ENCODE data around the gene SNTB2. TPM values are rescaled to one million over a fixed set of nuclear protein-coding genes. Genes with fewer than 3 reads are reported as not detected.

Gene SNTB2
- total and polyA plus RNA-seq, 2 of the 8 experiments (the other 6 are each of a cell fraction or from before 2014, with no cell fraction given), result 6.0 to 16.1 TPM

GRCh38 chr16:69240331-69240730 lies 53.4 kb downstream of the SNTB2 start:
- no peaks in the 10 kb centered on the region for H4K20me1 ChIP-seq (replicated peaks in 1 of 2; ENCODE audit: control insufficient read depth in 1 of 2, insufficient read depth in 2 of 2, low read length in 2 of 2)
- H3K27ac ChIP-seq (ENCODE audit: low read depth, low read length), result no peak overlapping the region
- CTCF ChIA-PET (ENCODE audit: partially characterized antibody), result no interaction called here
- TF ChIP-seq USF2 (IDR thresholded peaks at IDR 0.05; ENCODE audit: low read length) (no peak), SP4 (IDR thresholded peaks at IDR 0.05; ENCODE audit: low read length) (no peak)

More at GRCh38 chr16:69240331-69240730, 53.4 kb downstream of the SNTB2 start:
- Histone ChIP-seq H2BK5ac (ENCODE audit: low read depth, low read length) (no peak overlapping the region), H3K9me3 (ENCODE audit: insufficient read depth in 2 of 2, low read depth in 1 of 2, low read length in 1 of 2) (no peaks in the 10 kb centered on the region), H2AK5ac (ENCODE audit: low read depth, low read length) (no peak overlapping the region), H4K91ac (replicated peaks; ENCODE audit: insufficient read length, low read length) (no peak overlapping the region), H3K79me2 (ENCODE audit: control insufficient read depth in 1 of 2, insufficient read depth in 2 of 2, low read length in 2 of 2) (peaks cover 0 to 3% of the 10 kb centered on the region in 2 experiments; a peak in 1 of 4 replicates), H3K56ac (replicated peaks; ENCODE audit: insufficient read length, low read depth, low read length) (no peak overlapping the region), H2BK20ac (ENCODE audit: low read length) (no peak overlapping the region), H3K27me3 (replicated peaks in 1 of 4; ENCODE audit: control insufficient read depth in 3 of 4, extremely low read depth in 1 of 4, insufficient read depth in 3 of 4, low read length in 3 of 4) (no peaks in the 10 kb centered on the region), H4K8ac (ENCODE audit: extremely low read depth, insufficient read depth, low read length) (no peak overlapping the region), H3K9ac (replicated peaks in 1 of 4; ENCODE audit: extremely low read depth in 1 of 4, low read depth in 3 of 4, low read length in 3 of 4) (no peak overlapping the region), H2BK12ac (ENCODE audit: low read depth, low read length) (no peak overlapping the region), H3K4me3 (ENCODE audit: extremely low read depth in 1 of 4, insufficient read depth in 2 of 4, low read depth in 3 of 4, low read length in 4 of 4) (no peak overlapping the region), H3K23ac (ENCODE audit: insufficient read length) (no peak overlapping the region), H3K4ac (replicated peaks; ENCODE audit: insufficient read length, low read depth, low read length) (no peak overlapping the region), H3K79me1 (ENCODE audit: low read depth, low read length) (no peaks in the 10 kb centered on the region; the same call in 1 of the 2 replicates), H3K23me2 (ENCODE audit: low read depth, low read length) (no peaks in the 10 kb centered on the region), H2BK15ac (ENCODE audit: low read length) (no peak overlapping the region), H4K5ac (ENCODE audit: insufficient read length, low read depth, low read length) (no peak overlapping the region), H3K14ac (ENCODE audit: insufficient read length) (no peak overlapping the region), H3K4me1 (replicated peaks in 1 of 4; ENCODE audit: control insufficient read depth in 3 of 4, insufficient read depth in 4 of 4, low read length in 3 of 4) (no peaks in the 10 kb centered on the region), H3K18ac (ENCODE audit: extremely low read depth, low read length) (no peak overlapping the region), H3K36me3 (ENCODE audit: control insufficient read depth in 2 of 4, insufficient read depth in 4 of 4, low read length in 3 of 4) (no peaks in the 10 kb centered on the region), H3K4me2 (ENCODE audit: insufficient read depth in 1 of 2, low read depth in 2 of 2, low read length in 2 of 2) (no peak overlapping the region), H2BK120ac (replicated peaks; ENCODE audit: low read depth, low read length) (no peak overlapping the region), H2AFZ (ENCODE audit: low read length) (no peak overlapping the region)
- FAIRE-seq (no peak), DNase-seq (ENCODE audit: low read depth in 1 of 2, low spot score in 2 of 2) (no peak)
- WGBS, 2 experiments (ENCODE audit: extremely low coverage in 1 of 2, insufficient coverage in 1 of 2, insufficient read length in 1 of 2, insufficient replicate concordance in 2 of 2, low coverage in 1 of 2, low lambda C conversion rate in 2 of 2, missing lambda C conversion rate in 1 of 2), result 85 to 100% methylated on average over 1 to 2 of the region's 2 CpGs
- POLR2A ChIA-PET (ENCODE audit: partially characterized antibody), result interaction anchor here (0.6 to 0.9 kb wide), 2 partner anchors 23 to 211 kb away, joined by 4 read pairs; no protein-coding TSS in a partner anchor
